ENCODE results near the gene RPL7L1.
A peak's percentile ranks its signal among the peaks of the same experiment; 100 is the strongest.

Gene RPL7L1

DNA sequence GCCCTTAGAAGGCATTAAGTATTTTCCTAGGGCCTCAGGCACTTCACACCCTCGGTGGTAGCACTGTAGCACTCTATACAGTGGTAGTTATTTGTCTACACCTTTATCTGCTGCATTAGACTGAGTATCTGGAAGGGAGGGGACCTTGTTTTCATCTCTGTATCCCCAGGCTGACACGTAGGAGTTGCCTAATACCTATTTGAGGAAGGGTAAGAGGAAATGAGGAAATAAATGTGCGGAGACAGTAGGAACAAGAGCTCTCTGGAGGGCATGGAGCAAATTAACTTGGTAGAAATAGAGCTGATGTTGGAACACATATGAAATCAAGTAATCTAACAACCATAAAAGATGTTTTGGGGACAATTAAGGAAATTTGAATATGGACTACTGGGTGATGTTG is 53.8 kb downstream of the RPL7L1 start:
- peak; percentile 46 for DNase-seq (ENCODE audit: low spot score)

DNA sequence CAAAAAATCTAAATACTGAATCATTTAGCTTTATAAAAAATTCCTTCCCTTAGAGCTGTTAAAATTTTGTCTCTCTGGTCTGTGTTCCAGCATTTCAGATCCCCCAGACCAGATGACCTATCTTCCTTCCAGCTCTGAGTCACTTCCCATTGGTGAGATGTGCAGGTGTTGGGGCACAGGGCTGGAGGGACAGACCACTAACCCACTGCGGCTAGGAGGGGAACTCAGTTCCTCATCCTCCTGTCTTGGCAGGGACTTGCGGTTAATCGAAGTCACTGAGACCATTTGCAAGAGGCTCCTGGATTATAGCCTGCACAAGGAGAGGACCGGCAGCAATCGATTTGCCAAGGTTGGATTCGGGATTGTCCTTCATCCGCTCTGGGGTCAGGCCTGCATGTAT is 55.9 kb downstream of the RPL7L1 start:
- DNase-seq (ENCODE audit: low spot score): no peak

DNA sequence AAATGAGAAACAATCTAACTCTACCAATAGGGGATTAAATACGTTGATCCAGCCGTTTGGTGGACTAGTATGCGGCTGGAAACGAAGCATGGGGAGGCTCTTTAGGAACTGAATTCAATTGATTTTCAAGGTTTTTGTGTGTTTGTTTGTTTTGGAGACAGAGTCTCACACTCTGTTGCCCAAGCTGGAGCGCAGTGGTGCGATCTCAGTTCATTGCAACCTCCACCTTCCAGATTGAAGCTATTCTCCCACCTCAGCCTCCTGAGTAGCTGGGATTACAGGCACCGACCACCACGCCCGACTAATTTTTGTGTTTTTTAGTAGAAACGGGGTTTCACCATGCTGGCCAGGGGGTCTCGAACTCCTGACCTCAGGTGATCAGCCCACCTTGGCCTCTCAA is 57.0 kb downstream of the RPL7L1 start:
- DNase-seq (ENCODE audit: low spot score): no peak

DNA sequence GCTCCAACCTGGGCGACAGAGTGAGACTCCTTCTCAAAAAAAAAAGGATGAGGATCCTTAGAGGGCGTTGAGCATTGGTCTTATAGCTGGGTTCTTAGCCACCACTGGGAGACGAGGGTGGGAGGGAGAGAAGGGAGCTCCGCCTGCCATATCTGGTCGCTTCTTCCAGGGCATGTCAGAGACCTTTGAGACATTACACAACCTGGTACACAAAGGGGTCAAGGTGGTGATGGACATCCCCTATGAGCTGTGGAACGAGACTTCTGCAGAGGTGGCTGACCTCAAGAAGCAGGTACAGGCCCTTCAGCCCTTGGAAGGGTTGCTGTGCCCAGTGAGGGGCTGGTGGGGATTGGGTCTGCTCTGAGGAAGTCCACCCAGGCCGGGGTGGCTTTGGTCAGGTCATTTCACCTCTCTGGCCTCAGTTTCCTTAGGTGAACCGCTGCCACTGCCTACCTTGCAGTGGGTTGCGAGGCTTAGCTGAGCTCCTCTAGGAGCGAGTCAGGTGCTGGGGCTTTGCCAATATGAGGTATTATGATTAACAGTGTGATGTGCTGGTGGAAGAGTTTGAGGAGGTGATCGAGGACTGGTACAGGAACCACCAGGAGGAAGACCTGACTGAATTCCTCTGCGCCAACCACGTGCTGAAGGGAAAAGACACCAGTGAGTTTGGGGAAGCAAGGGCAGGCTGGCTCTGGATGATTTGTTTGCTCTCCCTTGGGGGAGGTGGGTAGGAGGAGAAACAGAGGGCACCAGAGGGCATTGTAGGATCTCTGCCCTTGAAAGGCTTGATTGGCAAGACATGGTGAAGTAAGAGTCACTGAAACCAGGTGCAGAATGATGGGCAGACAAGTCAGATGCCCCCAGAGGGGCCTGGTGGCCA is 58.4 kb downstream of the RPL7L1 start:
- DNase-seq (ENCODE audit: low spot score): no peak

DNA sequence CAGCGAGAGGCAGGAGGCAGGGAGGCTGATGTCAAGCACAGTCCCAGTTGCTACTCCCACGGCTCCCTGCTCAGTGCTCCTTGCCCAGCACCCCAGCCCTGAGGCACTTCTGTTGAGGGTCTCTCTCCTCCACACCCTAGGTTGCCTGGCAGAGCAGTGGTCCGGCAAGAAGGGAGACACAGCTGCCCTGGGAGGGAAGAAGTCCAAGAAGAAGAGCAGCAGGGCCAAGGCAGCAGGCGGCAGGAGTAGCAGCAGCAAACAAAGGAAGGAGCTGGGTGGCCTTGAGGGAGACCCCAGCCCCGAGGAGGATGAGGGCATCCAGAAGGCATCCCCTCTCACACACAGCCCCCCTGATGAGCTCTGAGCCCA is 59.0 kb downstream of the RPL7L1 start:
- DNase-seq (ENCODE audit: low spot score): no peak

DNA sequence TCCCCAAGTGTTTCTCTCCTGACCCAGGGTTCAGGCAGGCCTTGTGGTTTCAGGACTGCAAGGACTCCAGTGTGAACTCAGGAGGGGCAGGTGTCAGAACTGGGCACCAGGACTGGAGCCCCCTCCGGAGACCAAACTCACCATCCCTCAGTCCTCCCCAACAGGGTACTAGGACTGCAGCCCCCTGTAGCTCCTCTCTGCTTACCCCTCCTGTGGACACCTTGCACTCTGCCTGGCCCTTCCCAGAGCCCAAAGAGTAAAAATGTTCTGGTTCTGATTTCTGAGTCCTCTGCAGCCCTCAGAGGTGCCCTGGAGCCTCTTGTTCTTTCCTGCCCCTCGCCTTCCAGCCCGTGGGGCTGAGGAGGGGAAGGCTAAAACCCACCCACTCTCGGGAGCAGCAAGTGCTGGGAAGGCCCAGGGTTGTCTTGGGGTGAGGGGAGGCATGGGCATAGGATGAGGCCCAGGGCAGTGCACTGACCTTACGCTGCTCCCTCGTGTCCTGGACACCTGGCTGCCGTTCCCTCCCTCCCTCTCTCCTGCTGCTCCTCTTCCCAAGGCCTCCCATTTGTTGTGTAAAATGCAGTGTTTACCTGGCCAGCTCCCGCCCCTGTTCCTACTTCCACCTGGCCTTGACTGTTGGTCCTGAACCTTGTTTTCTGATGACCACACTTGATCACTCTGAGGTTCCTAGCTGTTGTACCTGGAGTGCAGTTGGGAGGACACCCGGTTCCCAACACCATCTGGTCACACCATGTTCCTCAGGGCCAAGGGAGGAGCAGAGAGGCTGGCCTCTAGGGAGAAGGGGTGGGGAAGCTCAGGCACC is 59.8 kb downstream of the RPL7L1 start:
- no peak for DNase-seq (ENCODE audit: low spot score)
